ENCODE data around the gene SIRT2. TPM values are rescaled to one million over a fixed set of nuclear protein-coding genes. Genes with fewer than 3 reads are reported as not detected.
"Not testable (repeated sequence)": the region's sequence is repeated elsewhere in the genome, so short reads cannot be mapped to it uniquely, and the experiment has no call there.

The SIRT2 gene
- total RNA-seq, 1 donor from 2014 or later: 38.9 TPM

DNA sequence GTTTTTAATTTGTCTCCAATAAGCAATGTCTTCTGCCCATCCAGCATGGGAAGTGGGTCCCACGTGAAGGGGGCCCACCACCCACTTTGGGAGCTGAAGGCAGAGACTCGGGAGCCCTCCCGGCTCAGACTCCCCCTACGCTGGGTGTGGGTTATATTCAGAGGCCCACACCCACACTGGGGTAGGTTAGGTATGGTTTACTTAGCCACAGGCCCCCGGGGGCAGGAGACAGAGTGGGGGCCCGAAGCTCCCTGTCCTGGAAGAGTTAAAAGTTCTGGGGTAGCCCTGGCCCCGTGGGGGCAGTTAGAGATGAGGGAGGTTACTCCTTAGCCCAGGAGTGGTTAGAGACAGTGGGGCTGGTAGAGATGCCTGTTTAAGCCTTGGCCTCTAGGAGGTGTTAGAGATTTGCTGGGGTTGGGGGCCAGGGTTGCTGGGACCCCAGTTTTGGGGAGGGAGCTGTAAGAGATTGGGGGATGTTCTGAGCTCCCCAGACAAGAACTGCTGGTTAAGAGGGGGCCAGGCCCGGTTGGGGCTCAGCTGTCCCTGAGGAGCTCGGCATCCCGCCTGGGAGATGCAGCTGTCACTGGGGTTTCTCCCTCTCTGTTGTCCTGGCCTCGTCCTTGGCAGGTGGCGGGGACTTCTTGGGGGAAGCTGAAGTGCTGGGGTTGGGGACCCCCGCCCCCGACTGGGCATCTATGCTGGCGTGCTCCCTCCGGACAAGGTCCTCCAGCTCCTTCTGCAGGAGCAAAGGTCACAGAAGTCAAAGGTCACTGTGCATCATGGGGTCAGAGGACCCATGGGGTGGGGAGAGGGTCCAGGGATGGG, 20.6 kb downstream of the SIRT2 start:
- Histone ChIP-seq H3K27me3 (ENCODE audit: control insufficient read depth, insufficient read depth, low read length) (no peaks in the 10 kb centered on the region), H3K4me3 (ENCODE audit: low read depth, low read length) (no peak overlapping the region), H3K36me3 (ENCODE audit: control insufficient read depth, insufficient read depth, low read length) (no peaks in the 10 kb centered on the region)
- no peak for DNase-seq (ENCODE audit: low read depth)
- TF ChIP-seq, protein P1, sequence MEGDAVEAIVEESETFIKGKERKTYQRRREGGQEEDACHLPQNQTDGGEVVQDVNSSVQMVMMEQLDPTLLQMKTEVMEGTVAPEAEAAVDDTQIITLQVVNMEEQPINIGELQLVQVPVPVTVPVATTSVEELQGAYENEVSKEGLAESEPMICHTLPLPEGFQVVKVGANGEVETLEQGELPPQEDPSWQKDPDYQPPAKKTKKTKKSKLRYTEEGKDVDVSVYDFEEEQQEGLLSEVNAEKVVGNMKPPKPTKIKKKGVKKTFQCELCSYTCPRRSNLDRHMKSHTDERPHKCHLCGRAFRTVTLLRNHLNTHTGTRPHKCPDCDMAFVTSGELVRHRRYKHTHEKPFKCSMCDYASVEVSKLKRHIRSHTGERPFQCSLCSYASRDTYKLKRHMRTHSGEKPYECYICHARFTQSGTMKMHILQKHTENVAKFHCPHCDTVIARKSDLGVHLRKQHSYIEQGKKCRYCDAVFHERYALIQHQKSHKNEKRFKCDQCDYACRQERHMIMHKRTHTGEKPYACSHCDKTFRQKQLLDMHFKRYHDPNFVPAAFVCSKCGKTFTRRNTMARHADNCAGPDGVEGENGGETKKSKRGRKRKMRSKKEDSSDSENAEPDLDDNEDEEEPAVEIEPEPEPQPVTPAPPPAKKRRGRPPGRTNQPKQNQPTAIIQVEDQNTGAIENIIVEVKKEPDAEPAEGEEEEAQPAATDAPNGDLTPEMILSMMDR (IDR thresholded peaks at IDR 0.05; ENCODE audit: insufficient read depth, low read length, poor library complexity, severe bottlenecking): no peak

DNA sequence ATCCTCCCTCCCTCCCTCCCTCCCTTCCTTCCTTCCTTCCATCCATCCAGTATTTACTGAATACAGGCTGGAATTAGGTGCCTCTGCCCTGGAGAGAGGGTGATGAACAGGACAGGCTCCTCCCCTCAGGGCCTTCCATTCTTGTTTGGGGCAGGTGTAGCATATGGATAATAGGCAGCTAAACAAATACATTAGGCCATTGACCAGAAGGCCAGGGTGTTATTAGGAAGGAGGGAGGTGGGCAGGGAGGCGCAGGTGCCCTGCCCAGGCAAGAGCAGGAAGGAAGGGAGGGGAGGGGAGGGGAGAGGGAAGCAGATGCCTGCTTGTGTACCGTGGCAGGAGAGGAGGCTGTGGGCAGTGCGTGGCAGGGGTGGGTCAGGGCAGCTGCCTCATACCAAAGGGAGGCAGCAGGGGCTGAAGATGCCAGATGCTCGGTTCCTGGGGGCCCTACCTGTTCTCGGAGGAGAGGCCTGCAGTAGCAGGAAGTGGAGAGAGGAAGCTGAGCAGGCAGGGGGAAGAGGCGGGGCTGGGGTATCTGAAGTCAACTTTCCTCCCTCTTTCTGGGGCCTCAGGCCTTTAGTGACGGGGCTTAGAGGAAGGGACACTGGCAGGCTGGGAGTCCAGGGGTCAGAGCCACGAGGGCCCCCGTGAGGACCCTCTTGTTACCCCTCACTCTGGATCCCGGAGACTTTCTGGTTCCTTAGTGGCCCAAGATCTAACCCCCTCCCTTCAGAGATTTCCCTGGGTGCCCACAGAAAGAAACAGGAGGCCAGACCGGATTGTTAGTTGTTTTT, 21.4 kb downstream of the SIRT2 start, which contains the start of gene RINL:
RINL (minus strand) TSS at position 495 of the 794 bp plus-strand sequence. CDS start 1,533 bp downstream, outside the sequence.
- Histone ChIP-seq H3K27me3 (ENCODE audit: control insufficient read depth, insufficient read depth, low read length) (no peaks in the 10 kb centered on the region), H3K4me3 (ENCODE audit: low read depth, low read length) (no peak within 1 kb of the TSS), H3K36me3 (ENCODE audit: control insufficient read depth, insufficient read depth, low read length) (no peaks in the 10 kb centered on the region)
- TF ChIP-seq, protein P1 (IDR thresholded peaks at IDR 0.05; ENCODE audit: insufficient read depth, low read length, poor library complexity, severe bottlenecking): no peak
- no peak for DNase-seq (ENCODE audit: low read depth)

DNA sequence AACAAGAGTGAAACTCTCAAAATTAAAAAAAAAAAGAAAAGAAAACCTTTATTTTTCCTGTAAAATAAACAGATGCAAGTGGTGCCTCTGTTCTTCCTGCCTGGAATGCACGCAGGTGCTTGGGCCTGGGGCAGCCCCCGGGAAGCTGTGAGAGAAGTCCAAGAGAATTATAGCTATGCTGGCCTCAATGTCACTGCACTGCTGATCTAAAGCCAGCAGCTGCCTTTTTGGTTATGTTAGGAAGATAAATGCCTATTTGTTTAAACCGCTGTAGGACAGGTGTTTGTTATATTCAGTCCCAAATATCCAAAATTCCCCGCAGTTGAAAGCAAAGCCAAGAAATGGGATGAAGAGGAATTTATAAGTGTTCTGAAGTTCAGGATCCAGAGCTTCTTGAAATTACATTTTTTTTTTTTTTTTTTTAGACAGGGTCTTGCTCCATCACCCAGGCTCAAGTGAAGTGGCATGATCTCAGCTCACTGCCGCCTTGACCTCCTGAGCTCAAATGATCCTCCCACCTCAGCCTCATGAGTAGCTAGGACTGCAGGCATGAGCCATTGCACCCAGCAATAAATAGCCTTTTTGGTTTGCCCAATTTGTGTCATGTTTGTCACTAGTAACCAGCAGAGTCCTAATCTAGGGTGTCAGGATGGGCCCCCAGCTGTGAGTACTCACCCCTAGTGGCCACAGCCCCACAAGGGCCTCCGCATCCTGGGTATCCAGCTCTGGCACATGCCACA, 23.6 kb downstream of the SIRT2 start:
- TF ChIP-seq, protein P1 (IDR thresholded peaks at IDR 0.05; ENCODE audit: insufficient read depth, low read length, poor library complexity, severe bottlenecking): no peak
- Histone ChIP-seq H3K4me3 (ENCODE audit: low read depth, low read length) (no peak overlapping the region), H3K27me3 (ENCODE audit: control insufficient read depth, insufficient read depth, low read length) (no peaks in the 10 kb centered on the region), H3K36me3 (ENCODE audit: control insufficient read depth, insufficient read depth, low read length) (no peaks in the 10 kb centered on the region)
- no peak for DNase-seq (ENCODE audit: low read depth)

DNA sequence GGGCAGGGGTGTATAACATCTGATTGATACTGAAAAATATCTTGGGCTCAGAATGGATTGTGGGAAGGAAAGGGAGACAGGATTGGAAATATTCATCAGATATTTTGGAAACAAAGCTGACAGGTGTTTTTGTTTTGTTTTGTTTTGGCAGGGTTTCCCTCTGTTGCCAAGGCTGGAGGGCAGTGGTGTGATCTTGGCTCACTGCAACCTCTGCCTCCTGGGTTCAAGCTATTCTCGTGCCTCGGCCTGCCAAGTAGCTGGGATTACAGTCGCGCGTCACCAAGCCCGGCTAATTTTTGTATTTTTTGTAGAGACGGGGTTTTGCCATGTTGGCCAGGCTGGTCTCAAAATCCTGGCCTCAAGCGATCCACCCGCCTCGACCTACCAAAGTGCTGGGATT, 26.0 kb downstream of the SIRT2 start:
- not testable (repeated sequence) for H3K4me3 ChIP-seq (ENCODE audit: low read depth, low read length); H3K27me3 ChIP-seq (ENCODE audit: control insufficient read depth, insufficient read depth, low read length); DNase-seq (ENCODE audit: low read depth); H3K36me3 ChIP-seq (ENCODE audit: control insufficient read depth, insufficient read depth, low read length)

DNA sequence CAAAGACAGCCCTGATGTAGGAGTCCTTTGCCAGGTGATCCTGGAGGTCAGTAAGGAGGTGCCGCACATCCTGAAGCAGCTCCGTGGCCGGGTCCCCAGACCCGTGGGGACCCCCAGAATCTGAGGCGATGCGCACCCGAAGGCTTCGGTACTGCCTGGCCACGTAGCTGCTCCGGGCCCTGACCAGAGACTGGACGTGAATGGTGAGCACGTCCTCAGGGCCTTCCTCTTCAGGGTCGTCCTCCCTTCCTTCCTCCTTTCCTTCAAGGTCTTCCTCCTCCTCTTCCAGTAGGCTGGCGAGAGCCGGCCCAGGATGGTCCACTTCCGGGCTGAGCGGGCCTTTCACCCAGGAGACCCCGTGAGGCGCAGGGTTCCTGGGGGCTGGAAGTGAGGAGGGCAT, 28.8 kb downstream of the SIRT2 start:
- DNase-seq (ENCODE audit: low read depth): no peak
- TF ChIP-seq, protein P1 (IDR thresholded peaks at IDR 0.05; ENCODE audit: insufficient read depth, low read length, poor library complexity, severe bottlenecking): no peak
- H3K36me3 ChIP-seq (ENCODE audit: control insufficient read depth, insufficient read depth, low read length): no peaks in the 10 kb centered on the region
- no peak overlapping the region for H3K4me3 ChIP-seq (ENCODE audit: low read depth, low read length)
- H3K27me3 ChIP-seq (ENCODE audit: control insufficient read depth, insufficient read depth, low read length): peaks cover 5% of the 10 kb centered on the region
